K562 (cell line): Measurements from ENCODE around the gene SERTAD1. TPM values are rescaled to one million over a fixed set of nuclear protein-coding genes. Genes with fewer than 3 reads are reported as not detected.

Experiments used
- ATAC-seq: fragments of 200-7000 bp; cut with Tn5 transposase; 3 replicates; pipeline ENCODE4 v1.9.1; 2020; ENCODE audit warnings: moderate library complexity
- BruUV-seq: library from RNA; stranded (reverse); fragments of 400-500 nt; replicated peaks from 2 replicates; lab custom pipeline; 2021; lab: Mats Ljungman, UMichigan
- CTCF ChIA-PET: fragments of 300-600 bp; formaldehyde crosslinking; extraction: SDS; loops from one replicate; lab custom pipeline; 2021; ENCODE audit warnings: low intra/inter-chr PET ratio; lab: Yijun Ruan, JAX
- POLR2A ChIA-PET: fragments of 300-600, 350-650 bp; sonication (Branson Sonifier 250); formaldehyde crosslinking; extraction: SDS; loops from one replicate; lab custom pipeline; 2021; ENCODE audit warnings: antibody characterized with exemption, inconsistent platforms; lab: Yijun Ruan, JAX
- DNase-seq, 4 experiments: peaks; one replicate each; pipeline versions ENCODE4 v3.0.0 to v3.0.0-alpha.2; 2011 to 2018; ENCODE audit warnings: low spot score in 3 of 4, mixed read lengths in 3 of 4; ENCODE audit errors: extremely low read depth in 1 of 4
- FAIRE-seq: peaks from 2 replicates; lab custom pipeline; 2011; peaks lifted over from hg19 to GRCh38; lab: Jason Lieb, UNC
- H2AFZ ChIP-seq: 2 replicates; pipeline ENCODE4 v1.6.0; 2011; ENCODE audit warnings: low read depth, low read length, control low read depth, inconsistent platforms
- H3K27ac ChIP-seq: fragments of 200-600 bp; 3 replicates; pipeline ENCODE4 v1.8.0; 2011; ENCODE audit warnings: low read depth, mild to moderate bottlenecking, control low read depth, inconsistent platforms, low read length, moderate library complexity, mixed read lengths; ENCODE audit errors: extremely low read depth
- H3K27me3 ChIP-seq, 2 experiments: fragments of 300-600 bp in 1 of 2; 2 replicates in 1 of 2; 3 replicates in 1 of 2; pipeline versions ENCODE4 v1.6.0 to v1.8.0; 2011; ENCODE audit warnings: inconsistent platforms in 2 of 2, low read length in 2 of 2, mild to moderate bottlenecking in 1 of 2, mixed read lengths in 1 of 2, moderate library complexity in 1 of 2; ENCODE audit not compliant: control insufficient read depth in 2 of 2, insufficient read depth in 2 of 2
- H3K36me3 ChIP-seq: fragments of 300-600 bp; 3 replicates; pipeline ENCODE4 v1.8.0; 2011; ENCODE audit warnings: mild to moderate bottlenecking, low read length, inconsistent platforms; ENCODE audit not compliant: control insufficient read depth, insufficient read depth
- H3K4me1 ChIP-seq, 2 experiments: fragments of 200-600 bp in 1 of 2; replicated peaks in 1 of 2; 2 replicates in 1 of 2; 3 replicates in 1 of 2; pipeline versions ENCODE4 v1.5.1 to v1.8.0; 2011; ENCODE audit warnings: inconsistent platforms in 2 of 2, low read length in 2 of 2, mild to moderate bottlenecking in 1 of 2, mixed read lengths in 1 of 2, moderate library complexity in 1 of 2; ENCODE audit not compliant: control insufficient read depth in 2 of 2, insufficient read depth in 2 of 2
- H3K4me2 ChIP-seq: 2 replicates; pipeline ENCODE4 v1.6.1; 2011; ENCODE audit warnings: low read length, control low read depth, inconsistent platforms, mixed read lengths; ENCODE audit not compliant: insufficient read depth
- H3K4me3 ChIP-seq: fragments of 200-600 bp; sonication (generic), shearing (Covaris generic); 2 replicates; pipeline ENCODE4 v1.5.1; 2016; ENCODE audit warnings: control low read depth, inconsistent platforms
- H3K79me2 ChIP-seq: fragments of 200-600 bp; 3 replicates; pipeline ENCODE4 v1.8.0; 2011; ENCODE audit warnings: low read length, inconsistent platforms; ENCODE audit not compliant: control insufficient read depth, insufficient read depth
- H3K9ac ChIP-seq, 2 experiments: 2 replicates each; pipeline versions ENCODE4 v1.6.0 to v1.6.1; 2011; ENCODE audit warnings: low read depth in 2 of 2, low read length in 2 of 2, control low read depth in 1 of 2, inconsistent platforms in 1 of 2, mild to moderate bottlenecking in 1 of 2, mixed read lengths in 1 of 2; ENCODE audit not compliant: insufficient read depth in 1 of 2
- H3K9me1 ChIP-seq: one replicate; pipeline ENCODE4 v1.6.0; 2011; ENCODE audit warnings: inconsistent platforms, mild to moderate bottlenecking, low read length, moderate library complexity; ENCODE audit not compliant: control insufficient read depth, insufficient read depth
- H3K9me3 ChIP-seq: replicated peaks from 2 replicates; pipeline ENCODE4 v1.5.1; 2011; ENCODE audit warnings: low read depth, low read length, inconsistent platforms; ENCODE audit not compliant: control insufficient read depth, insufficient read depth
- H4K20me1 ChIP-seq: replicated peaks from 2 replicates; pipeline ENCODE4 v1.6.1; 2011; ENCODE audit warnings: low read length, inconsistent platforms, mixed read lengths; ENCODE audit not compliant: control insufficient read depth, insufficient read depth
- GABPB2 ChIP-seq: fragments of 250-450 bp; sonication (Bioruptor Pico); conservative IDR thresholded peaks from 2 replicates; pipeline ENCODE4 v1.5.1; 2021; ENCODE audit warnings: mild to moderate bottlenecking
- HOXB6 ChIP-seq: fragments of 250-450 bp; sonication (Bioruptor Pico); IDR thresholded peaks from 2 replicates; pipeline ENCODE4 v1.5.1; 2022; ENCODE audit warnings: mild to moderate bottlenecking, borderline replicate concordance
- RBM17 ChIP-seq: fragments of 200-400 bp; formaldehyde crosslinking; IDR thresholded peaks from 2 replicates; pipeline ENCODE4 v1.6.1; 2017; ENCODE audit warnings: low read depth, mild to moderate bottlenecking, low read length, borderline replicate concordance
- SIN3A ChIP-seq, 2 experiments: fragments of 150-350 bp in 1 of 2; IDR thresholded peaks; 2 replicates each; pipeline ENCODE4 v1.6.1; 2011 to 2016; ENCODE audit warnings: borderline replicate concordance in 2 of 2, low read depth in 2 of 2, low read length in 2 of 2, mild to moderate bottlenecking in 2 of 2, moderate library complexity in 2 of 2; ENCODE audit not compliant: control insufficient read depth in 1 of 2
- ZKSCAN3 ChIP-seq: fragments of 250-450 bp; sonication (Bioruptor Pico); IDR thresholded peaks from 2 replicates; pipeline ENCODE4 v1.4.0; 2020
- ZNF384 ChIP-seq: IDR thresholded peaks from 2 replicates; pipeline ENCODE4 v1.6.1; 2012; ENCODE audit warnings: low read depth, low read length, improper control_type of control experiment
- WGBS: fragments of 100-300 bp; shearing (Covaris generic); methylation state at CpG from one replicate; pipeline ENCODE4 v1.1.6; 2016; ENCODE audit warnings: low coverage, mixed read lengths; ENCODE audit not compliant: insufficient coverage; ENCODE audit errors: missing lambda C conversion rate; 5-methylcytosine and 5-hydroxymethylcytosine counted together
- in situ Hi-C: fragments of 300-500 bp; cut with MboI; formaldehyde crosslinking; loops from 4 replicates; pipeline ENCODE4 v1.15.0; 2018; ENCODE audit warnings: inconsistent platforms, mixed read lengths
- intact Hi-C: fragments of 100-400 bp; cut with micrococcal nuclease; formaldehyde crosslinking; loops from 2 replicates; pipeline ENCODE4 v1.14.2; 2022
- polyA plus RNA-seq, 8 experiments: library from polyadenylated mRNA; depleted of rRNA in 4 of 8; stranded (reverse) in 5 of 8; unstranded in 3 of 8; fragments of >200 nt; fragmentation: Nextera tagmentation in 2 of 8; fragmentation: Illumina TruSeq in 1 of 8; extraction: Ambion mirVana in 2 of 8; extraction: Trizol in 1 of 8; gene quantifications; 2 replicates each; pipeline versions ENCODE4 v1.2.1 to v1.2.3, GENCODE V29; 2011 to 2014; ENCODE audit warnings: inconsistent platforms in 1 of 8, missing spikeins in 1 of 8
- total RNA-seq, 7 experiments: library from RNA; depleted of rRNA in 6 of 7; stranded (reverse); fragments of >200 nt in 6 of 7; fragmentation: Illumina TruSeq in 2 of 7; extraction: Trizol in 2 of 7; gene quantifications; 2 replicates each; pipeline versions ENCODE4 v1.2.1 to v1.2.3, GENCODE V29; 2011 to 2021; ENCODE audit warnings: low replicate concordance in 1 of 7
- TF ChIP-seq, protein P1 (sequence below): sonication (generic); formaldehyde crosslinking; IDR thresholded peaks from 2 replicates; pipeline ENCODE4 v1.8.1; 2023; ENCODE audit warnings: mild to moderate bottlenecking, missing genetic modification reagents
- TF ChIP-seq, protein P2 (sequence below): fragments of 200-800 bp; sonication (Bioruptor generic); IDR thresholded peaks from 2 replicates; pipeline ENCODE4 v1.6.1; 2017; ENCODE audit warnings: missing genetic modification characterization, missing compliant biosample characterization
- TF ChIP-seq, protein P3 (sequence below): sonication (generic); formaldehyde crosslinking; IDR thresholded peaks from 2 replicates; pipeline ENCODE4 v1.8.0; 2022; ENCODE audit warnings: mild to moderate bottlenecking, low read depth, missing genetic modification reagents
- TF ChIP-seq, protein P4 (sequence below): fragments of 450-650 bp; IDR thresholded peaks from 2 replicates; pipeline ENCODE4 v1.6.1; 2016; ENCODE audit warnings: missing biosample characterization, missing genetic modification characterization
- TF ChIP-seq, protein P5 (sequence below): sonication (generic); formaldehyde crosslinking; IDR thresholded peaks from 2 replicates; pipeline ENCODE4 v1.8.0; 2022; ENCODE audit warnings: mild to moderate bottlenecking, missing genetic modification reagents, borderline replicate concordance

SERTAD1 gene
- total and polyA plus RNA-seq, 9 of the 15 experiments (the other 6 are each of a cell fraction or from before 2014, with no cell fraction given), result 0.15 to 8.7 (median 4.9) TPM

DNA sequence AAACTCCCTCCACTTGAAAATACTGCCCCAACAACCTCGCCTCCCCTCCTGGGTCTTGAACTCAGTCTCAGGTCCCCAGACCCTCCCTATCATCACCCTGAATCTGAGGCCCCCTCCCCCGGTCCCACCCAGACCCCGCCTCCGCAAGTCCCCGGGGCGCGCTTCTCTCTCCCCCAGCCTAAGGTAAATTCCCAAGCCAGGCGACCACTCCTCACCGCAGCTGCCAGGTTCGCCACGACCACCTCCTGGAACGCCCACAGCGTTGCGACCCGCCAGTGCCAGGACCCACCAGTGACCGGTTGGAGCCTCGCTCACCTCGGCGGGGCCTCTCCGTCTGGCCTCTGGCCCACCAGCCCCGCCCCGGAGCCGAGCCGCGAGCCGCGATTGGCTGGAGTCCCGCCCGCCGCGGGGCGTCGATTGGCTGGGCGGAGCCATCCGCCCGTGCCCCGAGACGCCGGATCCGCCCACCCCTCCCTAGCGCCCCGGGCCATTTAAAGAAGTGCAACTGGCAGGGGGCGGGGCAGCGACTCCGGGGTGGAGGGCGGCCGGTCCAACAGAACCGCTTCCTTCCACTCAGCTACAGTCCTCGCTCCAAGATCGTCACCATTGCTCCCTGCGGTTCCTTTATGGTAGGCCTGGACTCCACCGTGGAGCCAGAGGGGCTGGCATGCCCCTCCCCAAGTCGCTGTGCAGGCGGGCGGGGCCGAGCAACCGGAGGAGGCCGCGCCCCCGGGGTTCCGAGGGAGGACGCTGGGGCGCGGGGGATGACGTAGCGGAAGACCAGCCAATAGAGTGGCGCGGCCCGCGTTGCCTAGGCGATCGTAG, 18.4 kb upstream of the SERTAD1 start, which contains the start of gene SERTAD3:
TSS of gene SERTAD3 (minus strand) at position 336 of the 825 bp plus-strand sequence. CDS start 2,255 bp downstream, outside the sequence.
- peaks cover 24 to 29% of the 10 kb centered on the region in 2 experiments for H3K4me1 ChIP-seq
- POLR2A ChIA-PET, result interaction anchor here (0.8 to 3.7 kb wide), 8 partner anchors 9 to 139 kb away, joined by 3 to 28 read pairs (median 6); partner anchors contain the start of genes BLVRB and SERTAD1
- no TSS peak for BruUV-seq
- intact Hi-C loops, result loop anchor here (1.0 to 5.0 kb wide), 4 partner anchors 23 to 139 kb away; partner anchors contain the start of genes C19orf47 and PLD3
- in situ Hi-C loops, result no loop called here
- H3K36me3 ChIP-seq, result peaks cover 44% of the 10 kb centered on the region
- WGBS, result under 1% methylated on average over 46 of the region's 72 CpGs
- peak within 1 kb of the TSS; percentile 92 to 94 for H3K9ac ChIP-seq
- no peaks in the 10 kb centered on the region for H3K27me3 ChIP-seq
- ATAC-seq (peak; percentile 81), DNase-seq (peak; percentile 95 to 97 (median 96)), FAIRE-seq (peak; percentile 76)
- H3K79me2 ChIP-seq, result peaks cover 38% of the 10 kb centered on the region
- H3K9me3 ChIP-seq, result no peaks in the 10 kb centered on the region
- CTCF ChIA-PET, result interaction anchor here (1.1 to 1.2 kb wide), 2 partner anchors 24 to 139 kb away, joined by 3 to 4 read pairs; no protein-coding TSS in a partner anchor
- peaks cover 22% of the 10 kb centered on the region for H4K20me1 ChIP-seq
- H3K4me2 ChIP-seq, result peak within 1 kb of the TSS; percentile 89
- H3K9me1 ChIP-seq, result no peaks in the 10 kb centered on the region
- H3K4me3 ChIP-seq, result peak within 1 kb of the TSS; percentile 90
- peak within 1 kb of the TSS; percentile 100 for H2AFZ ChIP-seq
- H3K27ac ChIP-seq, result peak within 1 kb of the TSS; percentile 95
- TF ChIP-seq SIN3A (IDR thresholded peaks at IDR 0.05; ENCODE audit: borderline replicate concordance in 2 of 2, control insufficient read depth in 1 of 2, low read depth in 2 of 2, low read length in 2 of 2) (peak; percentile 9 to 96; a peak in 3 of 4 replicates), GABPB2 (CRISPR knock-in tag) (no peak), HOXB6 (CRISPR knock-in tag) (no peak), ZNF384 (no peak), RBM17 (no peak), ZKSCAN3 (CRISPR knock-in tag) (no peak)
- TF ChIP-seq, protein P1, sequence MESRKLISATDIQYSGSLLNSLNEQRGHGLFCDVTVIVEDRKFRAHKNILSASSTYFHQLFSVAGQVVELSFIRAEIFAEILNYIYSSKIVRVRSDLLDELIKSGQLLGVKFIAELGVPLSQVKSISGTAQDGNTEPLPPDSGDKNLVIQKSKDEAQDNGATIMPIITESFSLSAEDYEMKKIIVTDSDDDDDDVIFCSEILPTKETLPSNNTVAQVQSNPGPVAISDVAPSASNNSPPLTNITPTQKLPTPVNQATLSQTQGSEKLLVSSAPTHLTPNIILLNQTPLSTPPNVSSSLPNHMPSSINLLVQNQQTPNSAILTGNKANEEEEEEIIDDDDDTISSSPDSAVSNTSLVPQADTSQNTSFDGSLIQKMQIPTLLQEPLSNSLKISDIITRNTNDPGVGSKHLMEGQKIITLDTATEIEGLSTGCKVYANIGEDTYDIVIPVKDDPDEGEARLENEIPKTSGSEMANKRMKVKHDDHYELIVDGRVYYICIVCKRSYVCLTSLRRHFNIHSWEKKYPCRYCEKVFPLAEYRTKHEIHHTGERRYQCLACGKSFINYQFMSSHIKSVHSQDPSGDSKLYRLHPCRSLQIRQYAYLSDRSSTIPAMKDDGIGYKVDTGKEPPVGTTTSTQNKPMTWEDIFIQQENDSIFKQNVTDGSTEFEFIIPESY, result peak; percentile 47; the same call in 1 of the 2 replicates
- TF ChIP-seq, protein P2, sequence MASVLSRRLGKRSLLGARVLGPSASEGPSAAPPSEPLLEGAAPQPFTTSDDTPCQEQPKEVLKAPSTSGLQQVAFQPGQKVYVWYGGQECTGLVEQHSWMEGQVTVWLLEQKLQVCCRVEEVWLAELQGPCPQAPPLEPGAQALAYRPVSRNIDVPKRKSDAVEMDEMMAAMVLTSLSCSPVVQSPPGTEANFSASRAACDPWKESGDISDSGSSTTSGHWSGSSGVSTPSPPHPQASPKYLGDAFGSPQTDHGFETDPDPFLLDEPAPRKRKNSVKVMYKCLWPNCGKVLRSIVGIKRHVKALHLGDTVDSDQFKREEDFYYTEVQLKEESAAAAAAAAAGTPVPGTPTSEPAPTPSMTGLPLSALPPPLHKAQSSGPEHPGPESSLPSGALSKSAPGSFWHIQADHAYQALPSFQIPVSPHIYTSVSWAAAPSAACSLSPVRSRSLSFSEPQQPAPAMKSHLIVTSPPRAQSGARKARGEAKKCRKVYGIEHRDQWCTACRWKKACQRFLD (CRISPR knock-in tag), result 0 out of 2 replicates have a peak, but pooled peaks have one; percentile 21
- TF ChIP-seq, protein P3, sequence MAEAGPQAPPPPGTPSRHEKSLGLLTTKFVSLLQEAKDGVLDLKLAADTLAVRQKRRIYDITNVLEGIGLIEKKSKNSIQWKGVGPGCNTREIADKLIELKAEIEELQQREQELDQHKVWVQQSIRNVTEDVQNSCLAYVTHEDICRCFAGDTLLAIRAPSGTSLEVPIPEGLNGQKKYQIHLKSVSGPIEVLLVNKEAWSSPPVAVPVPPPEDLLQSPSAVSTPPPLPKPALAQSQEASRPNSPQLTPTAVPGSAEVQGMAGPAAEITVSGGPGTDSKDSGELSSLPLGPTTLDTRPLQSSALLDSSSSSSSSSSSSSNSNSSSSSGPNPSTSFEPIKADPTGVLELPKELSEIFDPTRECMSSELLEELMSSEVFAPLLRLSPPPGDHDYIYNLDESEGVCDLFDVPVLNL (CRISPR knock-in tag), result 0 out of 2 replicates have a peak, but pooled peaks have one; percentile 15
- TF ChIP-seq, protein P4, sequence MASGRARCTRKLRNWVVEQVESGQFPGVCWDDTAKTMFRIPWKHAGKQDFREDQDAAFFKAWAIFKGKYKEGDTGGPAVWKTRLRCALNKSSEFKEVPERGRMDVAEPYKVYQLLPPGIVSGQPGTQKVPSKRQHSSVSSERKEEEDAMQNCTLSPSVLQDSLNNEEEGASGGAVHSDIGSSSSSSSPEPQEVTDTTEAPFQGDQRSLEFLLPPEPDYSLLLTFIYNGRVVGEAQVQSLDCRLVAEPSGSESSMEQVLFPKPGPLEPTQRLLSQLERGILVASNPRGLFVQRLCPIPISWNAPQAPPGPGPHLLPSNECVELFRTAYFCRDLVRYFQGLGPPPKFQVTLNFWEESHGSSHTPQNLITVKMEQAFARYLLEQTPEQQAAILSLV (tag), result no peak
- TF ChIP-seq, protein P5, sequence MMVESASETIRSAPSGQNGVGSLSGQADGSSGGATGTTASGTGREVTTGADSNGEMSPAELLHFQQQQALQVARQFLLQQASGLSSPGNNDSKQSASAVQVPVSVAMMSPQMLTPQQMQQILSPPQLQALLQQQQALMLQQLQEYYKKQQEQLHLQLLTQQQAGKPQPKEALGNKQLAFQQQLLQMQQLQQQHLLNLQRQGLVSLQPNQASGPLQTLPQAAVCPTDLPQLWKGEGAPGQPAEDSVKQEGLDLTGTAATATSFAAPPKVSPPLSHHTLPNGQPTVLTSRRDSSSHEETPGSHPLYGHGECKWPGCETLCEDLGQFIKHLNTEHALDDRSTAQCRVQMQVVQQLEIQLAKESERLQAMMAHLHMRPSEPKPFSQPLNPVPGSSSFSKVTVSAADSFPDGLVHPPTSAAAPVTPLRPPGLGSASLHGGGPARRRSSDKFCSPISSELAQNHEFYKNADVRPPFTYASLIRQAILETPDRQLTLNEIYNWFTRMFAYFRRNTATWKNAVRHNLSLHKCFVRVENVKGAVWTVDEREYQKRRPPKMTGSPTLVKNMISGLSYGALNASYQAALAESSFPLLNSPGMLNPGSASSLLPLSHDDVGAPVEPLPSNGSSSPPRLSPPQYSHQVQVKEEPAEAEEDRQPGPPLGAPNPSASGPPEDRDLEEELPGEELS (CRISPR knock-in tag), result peak; percentile 80; the same call in 1 of the 2 replicates
